Natural killer cell treated with Interleukin-12 subunit alpha and Interleukin-12 subunit beta and Interleukin-15 and Interleukin-18, amount 100 ng/mL, for 72 hours (primary cell): ENCODE measurements around the gene KCNAB1. TPM values are rescaled to one million over a fixed set of nuclear protein-coding genes. Genes with fewer than 3 reads are reported as not detected.
A peak's percentile ranks its signal among the peaks of the same experiment; 100 is the strongest.

Experiments
- ATAC-seq, 2 donors: fragments of 150-1000 bp; cut with Tn5 transposase in 1 of 2; sonication (Bioruptor Pico), chemical (Tn5 transposase) in 1 of 2; 2 replicates each; pipeline ENCODE4 v1.10.0; 2021
- DNase-seq: peaks from one replicate; pipeline ENCODE4 v3.0.0; 2022; ENCODE audit warnings: low spot score
- H3K27ac Mint-ChIP-seq, 2 donors: 1 replicate in 1 of 2; 2 replicates in 1 of 2; pipeline ENCODE4 v1.8.0; 2022; ENCODE audit warnings: mixed read lengths in 2 of 2, mild to moderate bottlenecking in 1 of 2, moderate library complexity in 1 of 2
- H3K27me3 Mint-ChIP-seq, 2 donors: 1 replicate in 1 of 2; 2 replicates in 1 of 2; pipeline ENCODE4 v1.8.0; 2022; ENCODE audit warnings: mixed read lengths in 2 of 2
- H3K36me3 Mint-ChIP-seq: one replicate; pipeline ENCODE4 v1.8.0; 2022; ENCODE audit warnings: mixed read lengths
- H3K4me1 Mint-ChIP-seq, 2 donors: 1 replicate in 1 of 2; 2 replicates in 1 of 2; pipeline ENCODE4 v1.8.0; 2022; ENCODE audit warnings: low read depth in 2 of 2, mixed read lengths in 2 of 2, mild to moderate bottlenecking in 1 of 2
- H3K4me3 Mint-ChIP-seq: one replicate; pipeline ENCODE4 v1.8.0; 2022; ENCODE audit warnings: mixed read lengths
- H3K9me3 Mint-ChIP-seq: 2 replicates; pipeline ENCODE4 v1.8.0; 2022; ENCODE audit warnings: mixed read lengths
- total RNA-seq, 2 donors: library from RNA; stranded (reverse); gene quantifications; one replicate each; pipeline ENCODE4 v1.2.3, GENCODE V29; 2022

KCNAB1 gene
- total RNA-seq, 2 donors from 2014 or later = not detected

DNA sequence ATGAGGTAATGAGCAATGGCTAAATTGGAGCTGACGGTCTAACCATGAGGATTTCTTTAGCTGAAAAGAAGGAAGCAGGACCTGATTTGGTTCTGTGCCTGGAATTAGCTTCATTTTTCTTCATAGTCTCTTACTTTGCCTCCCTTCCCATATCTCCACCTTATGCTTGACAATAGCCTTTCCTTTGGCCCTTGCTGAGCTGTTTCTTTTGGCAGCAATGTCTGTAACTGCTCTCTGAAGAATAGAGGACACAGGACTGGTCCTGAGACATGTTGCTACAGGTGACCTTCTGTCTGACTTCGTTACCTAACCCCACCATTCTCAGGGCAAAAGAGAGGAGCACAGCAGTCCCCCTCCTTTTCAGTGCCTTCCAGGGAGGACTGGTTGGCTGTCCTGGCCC, 312.2 kb downstream of the KCNAB1 start:
- Mint-ChIP-seq H3K36me3 (no peaks in the 10 kb centered on the region), H3K27ac (no peak overlapping the region), H3K4me1 (no peaks in the 10 kb centered on the region), H3K9me3 (no peaks in the 10 kb centered on the region), H3K4me3 (no peak overlapping the region), H3K27me3 (peaks cover 25 to 30% of the 10 kb centered on the region in 2 donors)
- DNase-seq (no peak), ATAC-seq (peak in 1 of 2 donors; percentile 5)

DNA sequence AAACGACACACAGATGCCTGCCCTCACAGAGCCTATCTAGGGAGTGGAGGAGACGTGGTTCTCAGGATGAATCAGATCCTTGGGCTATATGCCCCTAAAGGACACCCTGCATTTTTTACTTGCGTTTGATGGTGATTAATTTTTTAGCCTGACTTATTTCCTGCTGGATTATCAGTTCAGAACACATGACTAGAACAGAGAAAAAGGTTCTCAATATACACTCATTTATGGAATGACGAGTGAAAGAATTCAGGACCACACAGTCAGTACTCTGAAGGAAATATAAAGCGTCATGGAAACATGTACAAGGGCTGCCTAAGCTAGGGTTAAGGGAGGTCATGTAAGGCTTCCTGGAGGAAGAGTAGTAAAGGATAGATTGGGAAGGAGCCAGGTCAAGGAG, 312.8 kb downstream of the KCNAB1 start:
- H3K4me3 Mint-ChIP-seq = no peak overlapping the region
- DNase-seq = no peak
- ATAC-seq = peak in 1 of 2 donors; percentile 62

DNA sequence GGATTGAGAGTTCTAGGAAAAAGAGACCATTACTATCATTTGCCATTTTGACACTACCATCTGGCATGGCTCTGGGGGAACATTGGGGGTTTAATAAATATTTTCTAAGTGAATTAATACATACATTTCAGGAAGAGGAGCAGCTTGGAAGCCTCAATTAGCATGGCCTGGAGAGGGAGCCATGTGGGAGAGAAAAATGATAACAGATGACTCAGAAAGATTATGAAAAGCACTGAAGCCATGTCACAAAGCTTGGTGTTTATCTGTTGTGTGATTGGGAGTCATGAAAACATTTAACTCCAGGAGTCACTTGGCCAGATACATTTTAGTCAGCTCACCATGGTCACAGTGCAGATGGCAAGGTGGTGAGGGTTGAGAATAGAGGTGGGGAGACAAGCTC, 313.5 kb downstream of the KCNAB1 start:
- H3K4me3 Mint-ChIP-seq = no peak overlapping the region
- no peaks in the 10 kb centered on the region for H3K4me1 Mint-ChIP-seq
- H3K36me3 Mint-ChIP-seq = no peaks in the 10 kb centered on the region
- no peak overlapping the region for H3K27ac Mint-ChIP-seq
- H3K9me3 Mint-ChIP-seq = no peaks in the 10 kb centered on the region
- no peak for ATAC-seq
- H3K27me3 Mint-ChIP-seq = peaks cover 25 to 32% of the 10 kb centered on the region in 2 donors
- no peak for DNase-seq

More for the DNA sequence above, 312.8 kb downstream of the KCNAB1 start:
- no peaks in the 10 kb centered on the region for H3K9me3 Mint-ChIP-seq
- H3K4me1 Mint-ChIP-seq = no peaks in the 10 kb centered on the region
- peaks cover 25 to 32% of the 10 kb centered on the region in 2 donors for H3K27me3 Mint-ChIP-seq
- no peak overlapping the region for H3K27ac Mint-ChIP-seq
- H3K36me3 Mint-ChIP-seq = no peaks in the 10 kb centered on the region

DNA sequence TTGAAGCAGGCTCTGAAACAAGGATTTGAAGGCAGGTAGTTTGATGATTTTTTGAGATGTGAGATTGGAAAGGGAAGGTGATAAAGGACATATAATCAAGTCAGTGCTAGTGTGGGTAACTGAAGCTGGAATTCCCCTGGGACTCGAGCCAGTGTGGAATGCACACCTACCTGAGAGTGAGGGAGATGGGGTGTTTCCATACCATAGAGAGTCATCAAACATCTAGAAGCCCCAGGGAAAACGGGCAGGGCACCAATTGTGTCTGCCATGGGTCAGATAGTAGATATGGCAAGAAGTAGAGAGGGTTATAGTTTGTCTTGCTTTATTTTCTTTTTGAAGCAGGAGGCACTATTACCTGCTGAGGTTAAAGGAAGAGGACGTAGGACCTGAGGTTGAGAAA, 314.5 kb downstream of the KCNAB1 start:
- Mint-ChIP-seq H3K4me1 (no peaks in the 10 kb centered on the region), H3K27ac (no peak overlapping the region), H3K4me3 (no peak overlapping the region), H3K27me3 (peaks cover 33 to 35% of the 10 kb centered on the region in 2 donors), H3K9me3 (no peaks in the 10 kb centered on the region), H3K36me3 (no peaks in the 10 kb centered on the region)
- ATAC-seq = no peak
- DNase-seq = no peak

DNA sequence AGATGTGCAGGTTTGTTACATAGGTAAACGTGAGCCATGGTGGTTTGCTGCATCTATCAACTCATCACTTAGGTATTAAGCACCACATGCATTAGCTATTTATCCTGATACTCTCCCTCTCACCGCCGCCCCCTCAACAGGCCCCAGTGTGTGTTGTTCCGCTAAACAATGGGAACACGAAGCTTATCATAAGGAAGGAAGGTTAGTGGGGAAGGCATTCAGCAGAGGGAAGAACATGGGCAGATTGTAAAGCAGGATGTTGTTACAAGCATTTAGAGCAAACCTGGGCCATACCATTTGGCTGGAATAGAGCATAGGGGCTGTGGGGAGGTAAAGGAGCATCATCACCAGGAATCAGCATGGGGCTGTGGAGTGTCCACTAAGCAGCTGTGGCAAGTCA, 322.7 kb downstream of the KCNAB1 start:
- Mint-ChIP-seq H3K27me3 (peaks cover 21 to 35% of the 10 kb centered on the region in 2 donors), H3K36me3 (no peaks in the 10 kb centered on the region), H3K4me1 (no peaks in the 10 kb centered on the region), H3K9me3 (no peaks in the 10 kb centered on the region), H3K4me3 (no peak overlapping the region), H3K27ac (no peak overlapping the region)
- no peak for ATAC-seq
- no peak for DNase-seq

DNA sequence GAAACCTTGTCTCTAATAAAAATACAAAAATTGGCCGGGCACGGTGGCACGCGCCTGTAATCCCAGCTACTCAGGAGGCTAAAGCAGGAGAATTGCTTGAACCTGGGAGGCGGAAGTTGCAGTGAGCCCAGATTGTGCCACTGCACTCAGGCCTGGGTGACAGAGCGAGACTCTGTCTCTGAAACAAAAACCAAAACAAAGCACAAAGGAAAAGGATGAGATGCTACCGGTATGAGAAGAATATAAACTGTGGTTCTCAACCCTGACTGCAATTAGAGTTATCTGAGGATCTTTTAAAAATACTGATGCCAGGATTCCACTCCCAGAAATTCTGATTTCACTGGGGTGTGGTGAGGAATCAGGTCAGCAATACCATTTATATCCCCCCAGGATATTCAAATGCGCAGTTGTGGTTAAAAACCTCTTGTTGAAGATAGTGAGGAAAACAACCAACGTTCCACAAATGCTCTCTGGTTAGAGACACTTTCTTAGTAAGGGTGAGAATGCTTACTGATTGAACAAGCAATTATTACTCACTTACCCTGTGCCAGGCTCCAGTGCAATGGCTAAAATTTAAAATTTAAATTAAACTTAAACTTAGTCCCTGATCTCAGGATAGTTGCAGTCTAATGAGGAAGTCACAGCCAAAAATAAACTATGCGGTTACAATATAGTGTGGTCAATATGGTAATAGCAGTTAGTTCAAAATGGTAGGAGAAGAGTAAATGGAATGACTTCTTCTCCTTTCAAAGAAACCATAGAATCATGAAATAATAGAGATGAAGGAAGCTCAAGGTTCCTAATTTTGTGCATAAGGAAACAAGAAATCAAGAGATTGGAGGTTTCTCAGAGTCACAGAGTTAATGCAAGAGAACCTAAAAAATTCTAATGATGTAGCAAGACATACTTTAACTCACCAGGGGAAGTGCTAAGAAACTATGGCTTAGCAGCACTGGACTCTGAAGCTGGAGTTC, 325.0 kb downstream of the KCNAB1 start:
- no peak overlapping the region for H3K4me3 Mint-ChIP-seq
- H3K4me1 Mint-ChIP-seq = no peaks in the 10 kb centered on the region
- ATAC-seq (no peak), DNase-seq (no peak)
- H3K27ac Mint-ChIP-seq = no peak overlapping the region
- H3K27me3 Mint-ChIP-seq = peaks cover 19 to 24% of the 10 kb centered on the region in 2 donors
- H3K36me3 Mint-ChIP-seq = no peaks in the 10 kb centered on the region
- H3K9me3 Mint-ChIP-seq = no peaks in the 10 kb centered on the region

DNA sequence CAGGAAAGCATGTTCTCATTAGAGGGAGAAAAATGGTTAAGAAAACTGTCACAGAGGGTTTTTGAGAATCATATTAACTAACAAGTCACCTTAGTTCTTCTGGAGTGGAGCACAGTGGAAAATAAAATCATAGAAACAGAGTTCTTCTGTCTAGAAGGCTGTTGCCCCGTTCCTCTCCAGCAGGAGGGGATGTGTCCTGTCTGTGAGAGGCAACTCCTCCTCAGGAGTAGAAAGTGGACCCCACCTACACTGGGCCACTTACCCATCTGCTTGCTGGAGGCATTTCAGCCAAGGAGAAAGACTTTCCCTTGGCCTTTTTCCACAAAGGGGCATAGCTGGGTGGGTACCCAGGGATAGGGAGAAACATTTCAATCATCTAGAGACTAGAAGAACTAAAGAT, 327.9 kb downstream of the KCNAB1 start:
- Mint-ChIP-seq H3K4me1 (no peaks in the 10 kb centered on the region), H3K4me3 (no peak overlapping the region), H3K27me3 (peaks cover 17 to 27% of the 10 kb centered on the region in 2 donors), H3K36me3 (no peaks in the 10 kb centered on the region), H3K9me3 (no peaks in the 10 kb centered on the region), H3K27ac (no peak overlapping the region)
- ATAC-seq (no peak), DNase-seq (no peak)

DNA sequence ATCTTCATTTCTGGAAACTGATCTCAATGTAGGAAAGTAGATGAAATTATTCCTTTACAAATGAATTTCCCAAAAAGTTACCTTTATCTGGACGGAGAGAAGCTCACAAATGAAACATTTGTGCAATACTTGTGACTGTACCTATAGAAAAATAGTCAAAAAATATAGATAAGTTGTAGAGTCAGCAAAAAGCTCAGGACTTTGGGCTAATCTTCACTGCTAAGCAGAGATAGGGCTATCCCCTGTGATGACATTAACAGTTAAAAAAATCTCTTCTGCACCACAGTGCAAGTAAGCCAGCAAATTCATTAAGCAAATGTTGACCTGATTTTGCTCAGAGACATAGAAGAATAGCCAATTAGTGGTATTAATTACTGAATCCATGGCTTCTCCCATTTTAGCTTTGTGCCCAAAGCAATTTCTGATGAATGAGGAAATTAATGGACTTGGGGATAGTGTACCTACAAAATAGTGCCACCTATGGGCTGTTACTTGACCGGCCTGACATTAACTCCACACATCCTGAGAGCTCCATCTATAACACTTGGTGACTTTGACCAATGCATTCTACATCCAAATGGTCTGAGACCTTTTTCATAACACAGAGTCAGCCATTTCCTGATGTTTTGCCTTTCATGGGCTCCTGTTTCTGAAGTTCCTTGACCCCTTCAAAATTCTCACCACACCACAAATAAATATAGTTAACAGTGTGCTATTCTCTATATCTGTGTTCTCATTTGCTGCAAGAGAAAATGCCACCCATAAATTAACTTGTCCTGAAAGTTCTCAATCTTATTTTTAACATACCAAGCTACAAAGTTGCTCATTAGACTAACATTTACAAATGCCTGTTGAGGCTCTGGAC, 329.6 kb downstream of the KCNAB1 start:
- no peaks in the 10 kb centered on the region for H3K36me3 Mint-ChIP-seq
- no peak overlapping the region for H3K4me3 Mint-ChIP-seq
- H3K27ac Mint-ChIP-seq = no peak overlapping the region
- no peaks in the 10 kb centered on the region for H3K9me3 Mint-ChIP-seq
- DNase-seq = no peak
- no peak for ATAC-seq
- H3K27me3 Mint-ChIP-seq = peaks cover 17 to 27% of the 10 kb centered on the region in 2 donors
- no peaks in the 10 kb centered on the region for H3K4me1 Mint-ChIP-seq

DNA sequence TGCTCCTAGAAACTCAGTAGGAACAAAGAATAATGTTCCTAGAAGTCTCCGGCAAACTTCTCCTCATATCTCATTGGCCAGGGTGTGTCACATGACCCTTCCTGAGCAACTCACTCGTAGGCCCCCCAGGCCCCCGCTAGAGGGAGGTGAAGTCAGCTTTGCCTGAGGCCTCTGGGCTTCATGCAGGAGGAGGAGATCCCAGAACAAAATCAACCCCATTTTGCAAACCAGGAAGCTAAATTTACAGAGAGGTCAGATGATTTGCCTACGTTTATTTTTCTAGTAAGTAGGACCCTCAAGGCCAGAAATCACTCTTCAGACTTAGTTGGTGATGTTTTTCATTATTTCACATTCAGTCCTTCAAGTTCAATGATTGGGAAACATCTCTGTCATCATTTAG, 335.5 kb downstream of the KCNAB1 start:
- Mint-ChIP-seq H3K4me1 (no peaks in the 10 kb centered on the region), H3K36me3 (no peaks in the 10 kb centered on the region), H3K27ac (no peak overlapping the region), H3K9me3 (no peaks in the 10 kb centered on the region), H3K4me3 (no peak overlapping the region), H3K27me3 (peaks cover 4 to 17% of the 10 kb centered on the region in 2 donors)
- no peak for ATAC-seq
- DNase-seq = no peak

DNA sequence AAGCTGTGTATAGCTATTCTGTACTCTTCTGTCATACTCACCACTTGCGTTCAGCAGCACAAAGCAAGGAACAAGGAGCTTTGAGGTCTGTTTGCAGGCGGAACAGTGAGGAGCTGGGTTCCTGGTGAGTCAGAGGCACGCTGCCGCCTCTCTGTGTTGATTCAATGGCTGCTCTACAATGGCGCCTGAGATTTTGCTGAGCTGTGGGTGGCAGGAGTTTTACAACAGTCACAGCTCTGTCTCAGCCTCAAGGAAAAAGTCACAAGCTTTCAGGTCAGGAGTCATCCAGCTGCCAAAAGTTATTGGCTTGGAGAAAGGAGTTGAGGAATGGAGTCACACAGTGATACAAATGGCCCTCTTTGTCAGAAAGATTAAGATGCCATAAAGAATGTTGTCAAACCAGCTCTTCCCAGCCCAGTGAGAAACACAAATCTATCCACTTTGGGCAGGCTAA, 336.4 kb downstream of the KCNAB1 start:
- ATAC-seq (no peak), DNase-seq (no peak)
- Mint-ChIP-seq H3K36me3 (no peaks in the 10 kb centered on the region), H3K27me3 (peaks cover 4 to 20% of the 10 kb centered on the region in 2 donors), H3K4me3 (no peak overlapping the region), H3K9me3 (no peaks in the 10 kb centered on the region), H3K4me1 (no peaks in the 10 kb centered on the region), H3K27ac (no peak overlapping the region)

DNA sequence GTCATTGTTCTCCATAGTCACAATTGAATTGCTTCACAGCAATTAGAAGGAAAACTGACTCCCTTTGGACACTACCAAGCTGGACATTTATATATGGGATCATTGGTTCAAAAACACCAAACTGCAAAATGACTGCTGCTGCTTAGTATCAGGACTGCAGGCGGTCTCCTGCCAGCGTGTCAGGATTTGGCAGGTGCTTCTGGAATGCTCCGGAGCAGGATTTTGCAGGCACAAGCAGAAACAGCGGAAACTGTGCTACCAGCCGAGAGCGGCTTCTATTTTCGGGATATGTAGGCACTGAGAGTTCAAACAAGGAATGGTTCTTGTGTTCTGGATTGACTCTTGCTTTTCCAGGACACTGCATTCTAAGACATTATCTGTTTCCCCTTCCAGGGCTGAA, 339.1 kb downstream of the KCNAB1 start:
- DNase-seq (no peak), ATAC-seq (no peak)
- Mint-ChIP-seq H3K27ac (no peak overlapping the region), H3K4me3 (no peak overlapping the region), H3K27me3 (peaks cover 8 to 24% of the 10 kb centered on the region in 2 donors), H3K9me3 (no peaks in the 10 kb centered on the region), H3K36me3 (no peaks in the 10 kb centered on the region), H3K4me1 (no peaks in the 10 kb centered on the region)

DNA sequence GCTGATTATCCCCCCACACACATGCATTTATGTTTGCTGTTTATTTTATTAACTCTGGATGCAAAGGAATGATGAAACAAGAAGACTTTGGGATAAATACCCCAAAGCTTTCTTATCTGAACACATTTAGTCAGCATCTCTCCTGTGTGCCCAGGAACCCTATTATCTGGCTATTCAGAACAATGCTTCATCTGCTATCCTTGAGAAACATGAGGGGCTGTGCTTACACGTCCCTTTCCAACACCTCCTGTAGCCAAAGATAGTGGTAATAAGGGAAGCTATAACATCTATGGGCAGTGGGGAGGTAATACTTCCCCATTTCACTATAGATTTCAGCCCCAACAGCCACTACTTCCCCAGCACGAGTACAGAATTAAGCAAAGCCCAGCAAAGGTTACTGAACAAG, 339.8 kb downstream of the KCNAB1 start:
- H3K4me3 Mint-ChIP-seq = no peak overlapping the region
- ATAC-seq (no peak), DNase-seq (no peak)
- peaks cover 8 to 24% of the 10 kb centered on the region in 2 donors for H3K27me3 Mint-ChIP-seq
- H3K4me1 Mint-ChIP-seq = no peaks in the 10 kb centered on the region
- H3K9me3 Mint-ChIP-seq = no peaks in the 10 kb centered on the region
- H3K36me3 Mint-ChIP-seq = no peaks in the 10 kb centered on the region
- H3K27ac Mint-ChIP-seq = no peak overlapping the region

DNA sequence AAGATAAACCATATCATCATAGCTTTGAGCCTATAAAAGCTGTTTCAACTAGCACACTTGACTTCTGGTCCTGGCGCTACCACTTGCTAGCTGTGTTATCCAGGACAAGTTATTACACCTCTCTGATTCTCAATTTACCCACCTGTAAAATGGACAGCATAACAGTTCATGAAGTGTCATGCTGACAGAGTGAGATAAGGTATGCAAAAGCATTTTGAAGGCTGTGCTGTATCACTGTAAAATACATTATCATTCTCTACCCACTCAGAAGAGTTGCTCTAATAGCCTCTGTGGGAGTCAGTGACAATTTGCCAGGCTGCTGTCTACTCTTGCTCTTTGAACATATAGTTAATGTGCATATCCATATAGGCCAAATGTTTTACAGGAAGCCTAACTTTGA, 341.5 kb downstream of the KCNAB1 start:
- no peaks in the 10 kb centered on the region for H3K9me3 Mint-ChIP-seq
- H3K27me3 Mint-ChIP-seq = peaks cover 15 to 24% of the 10 kb centered on the region in 2 donors
- H3K4me1 Mint-ChIP-seq = no peaks in the 10 kb centered on the region
- ATAC-seq (no peak), DNase-seq (no peak)
- H3K36me3 Mint-ChIP-seq = no peaks in the 10 kb centered on the region
- H3K4me3 Mint-ChIP-seq = no peak overlapping the region
- H3K27ac Mint-ChIP-seq = no peak overlapping the region

DNA sequence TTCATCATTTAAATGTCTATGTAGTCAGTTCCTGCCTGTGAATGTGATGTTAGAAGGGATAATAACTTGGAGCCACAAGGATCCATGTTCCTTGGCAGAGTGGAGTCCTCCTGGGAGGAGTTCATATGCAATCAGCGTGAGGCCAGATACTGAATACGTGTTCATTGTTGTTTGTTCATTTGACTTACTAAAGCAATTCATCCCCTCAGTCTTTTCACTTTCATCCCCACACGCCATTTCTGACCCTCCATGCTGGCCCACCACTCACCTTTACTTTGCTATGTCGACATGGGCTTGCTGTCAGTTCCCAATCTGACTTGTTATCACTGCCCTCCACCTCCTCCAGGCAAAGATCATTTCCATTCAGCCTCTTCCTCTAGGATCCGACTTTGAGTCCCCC, 342.7 kb downstream of the KCNAB1 start:
- H3K4me3 Mint-ChIP-seq = no peak overlapping the region
- no peaks in the 10 kb centered on the region for H3K4me1 Mint-ChIP-seq
- peaks cover 21 to 33% of the 10 kb centered on the region in 2 donors for H3K27me3 Mint-ChIP-seq

More for the DNA sequence above, 342.7 kb downstream of the KCNAB1 start:
- no peaks in the 10 kb centered on the region for H3K36me3 Mint-ChIP-seq
- DNase-seq = no peak
- ATAC-seq = no peak
- no peaks in the 10 kb centered on the region for H3K9me3 Mint-ChIP-seq
- H3K27ac Mint-ChIP-seq = no peak overlapping the region
